ENCODE measurements around the gene INPP5K. TPM values are rescaled to one million over a fixed set of nuclear protein-coding genes. Genes with fewer than 3 reads are reported as not detected.

The INPP5K gene
- total RNA-seq, 1 donor from 2014 or later: 31.6 TPM

DNA sequence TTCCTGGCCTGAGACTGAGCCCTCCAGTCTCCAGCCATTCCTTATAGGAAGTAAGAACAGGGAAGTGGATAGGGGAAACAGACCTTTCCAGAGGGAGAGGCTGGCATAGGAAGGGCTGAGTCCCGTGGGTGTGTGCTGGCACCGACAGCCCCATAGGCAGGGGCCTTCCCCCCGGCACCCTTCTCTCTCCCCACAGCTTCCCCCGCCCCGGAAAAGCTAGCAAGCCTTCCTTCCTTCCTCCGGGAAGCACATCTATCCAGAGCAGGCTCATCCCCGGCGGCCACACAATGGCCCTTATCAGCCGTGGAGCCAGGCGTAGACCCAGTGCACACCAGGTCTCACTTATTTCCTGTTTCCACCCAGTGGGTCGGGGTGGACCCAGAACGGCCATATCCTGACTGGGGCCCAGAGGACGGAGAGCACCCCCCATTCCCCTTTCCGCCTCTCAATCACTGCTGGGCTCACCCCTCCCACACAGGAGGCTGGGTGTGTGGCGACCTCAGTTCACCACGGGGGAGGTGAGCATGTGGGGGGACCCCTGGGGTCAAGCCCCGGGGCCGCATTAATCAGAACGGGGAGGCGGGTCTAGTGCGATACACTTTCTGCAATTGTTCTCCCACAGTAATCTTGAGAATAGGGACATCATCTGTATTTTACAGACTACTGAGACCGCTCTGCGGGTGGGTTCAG, 23.0 kb downstream of the INPP5K start:
- FAIRE-seq (no peak), DNase-seq (ENCODE audit: low read depth) (no peak)
- no peak overlapping the region for H3K4me3 ChIP-seq (ENCODE audit: low read depth, low read length)

DNA sequence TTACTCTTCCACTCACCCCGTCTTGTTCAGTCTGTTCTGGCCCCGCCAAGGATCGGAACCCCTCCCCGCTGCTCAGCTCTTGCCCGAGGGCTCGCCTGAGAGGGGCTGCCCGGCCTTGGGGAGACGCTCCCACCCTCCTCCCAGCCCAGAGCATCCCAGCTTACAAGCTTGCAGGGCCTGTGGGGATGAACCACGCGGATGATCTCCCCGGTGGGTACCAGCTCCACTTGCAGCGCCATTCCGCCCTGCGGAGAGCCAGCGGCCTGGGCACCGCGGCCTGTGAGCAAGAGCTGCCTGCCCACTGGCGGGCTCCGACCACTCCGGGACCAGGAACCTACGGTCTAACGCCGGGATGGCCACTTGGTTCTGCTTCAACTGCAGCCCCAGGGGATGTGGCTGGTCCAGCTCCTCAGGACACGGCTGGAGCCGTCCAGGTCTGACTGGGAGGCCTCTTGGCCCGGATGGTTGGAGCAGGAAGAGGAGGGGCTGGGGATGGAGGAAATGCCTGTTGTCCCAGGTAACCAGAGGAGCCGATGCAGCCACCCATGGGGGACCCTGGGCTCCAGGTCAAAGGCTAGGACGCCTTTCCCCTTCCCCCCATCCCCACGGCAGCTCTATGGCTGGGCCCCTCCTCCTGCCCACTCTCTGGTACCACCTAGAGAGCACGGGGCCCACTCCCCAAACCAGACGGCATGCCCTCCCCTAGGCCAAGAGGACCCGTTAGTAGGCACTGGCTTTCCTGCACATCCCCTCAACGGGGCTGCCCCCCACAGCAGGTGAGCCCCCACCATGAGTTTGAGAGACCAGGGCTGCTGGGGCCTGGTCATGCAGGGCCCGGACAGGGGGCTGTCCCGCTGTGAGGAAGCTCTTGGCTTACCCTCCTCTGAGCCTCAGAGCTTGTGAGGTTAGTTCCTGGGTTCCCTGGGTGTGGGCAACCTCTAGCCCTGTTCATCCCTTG, 23.9 kb downstream of the INPP5K start, which contains the start of gene MYO1C:
TSS of gene MYO1C (minus strand) at position 438 of the 958 bp plus-strand sequence. CDS start at position 239, 199 bp downstream.
- DNase-seq (ENCODE audit: low read depth) (no peak), FAIRE-seq (no peak)
- H3K36me3 ChIP-seq (ENCODE audit: control insufficient read depth, insufficient read depth, low read length): peaks cover 7% of the 10 kb centered on the region
- TF ChIP-seq, protein P1, sequence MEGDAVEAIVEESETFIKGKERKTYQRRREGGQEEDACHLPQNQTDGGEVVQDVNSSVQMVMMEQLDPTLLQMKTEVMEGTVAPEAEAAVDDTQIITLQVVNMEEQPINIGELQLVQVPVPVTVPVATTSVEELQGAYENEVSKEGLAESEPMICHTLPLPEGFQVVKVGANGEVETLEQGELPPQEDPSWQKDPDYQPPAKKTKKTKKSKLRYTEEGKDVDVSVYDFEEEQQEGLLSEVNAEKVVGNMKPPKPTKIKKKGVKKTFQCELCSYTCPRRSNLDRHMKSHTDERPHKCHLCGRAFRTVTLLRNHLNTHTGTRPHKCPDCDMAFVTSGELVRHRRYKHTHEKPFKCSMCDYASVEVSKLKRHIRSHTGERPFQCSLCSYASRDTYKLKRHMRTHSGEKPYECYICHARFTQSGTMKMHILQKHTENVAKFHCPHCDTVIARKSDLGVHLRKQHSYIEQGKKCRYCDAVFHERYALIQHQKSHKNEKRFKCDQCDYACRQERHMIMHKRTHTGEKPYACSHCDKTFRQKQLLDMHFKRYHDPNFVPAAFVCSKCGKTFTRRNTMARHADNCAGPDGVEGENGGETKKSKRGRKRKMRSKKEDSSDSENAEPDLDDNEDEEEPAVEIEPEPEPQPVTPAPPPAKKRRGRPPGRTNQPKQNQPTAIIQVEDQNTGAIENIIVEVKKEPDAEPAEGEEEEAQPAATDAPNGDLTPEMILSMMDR (IDR thresholded peaks at IDR 0.05; ENCODE audit: insufficient read depth, low read length, severe bottlenecking): no peak
- H3K27me3 ChIP-seq (ENCODE audit: control insufficient read depth, insufficient read depth, low read length): no peaks in the 10 kb centered on the region
- H3K4me3 ChIP-seq (ENCODE audit: low read depth, low read length): peak within 1 kb of the TSS; percentile 91

More for the DNA sequence above, 23.0 kb downstream of the INPP5K start:
- Histone ChIP-seq H3K27me3 (ENCODE audit: control insufficient read depth, insufficient read depth, low read length) (no peaks in the 10 kb centered on the region), H3K36me3 (ENCODE audit: control insufficient read depth, insufficient read depth, low read length) (peaks cover 9% of the 10 kb centered on the region)
- TF ChIP-seq, protein P1 (IDR thresholded peaks at IDR 0.05; ENCODE audit: insufficient read depth, low read length, severe bottlenecking): no peak

DNA sequence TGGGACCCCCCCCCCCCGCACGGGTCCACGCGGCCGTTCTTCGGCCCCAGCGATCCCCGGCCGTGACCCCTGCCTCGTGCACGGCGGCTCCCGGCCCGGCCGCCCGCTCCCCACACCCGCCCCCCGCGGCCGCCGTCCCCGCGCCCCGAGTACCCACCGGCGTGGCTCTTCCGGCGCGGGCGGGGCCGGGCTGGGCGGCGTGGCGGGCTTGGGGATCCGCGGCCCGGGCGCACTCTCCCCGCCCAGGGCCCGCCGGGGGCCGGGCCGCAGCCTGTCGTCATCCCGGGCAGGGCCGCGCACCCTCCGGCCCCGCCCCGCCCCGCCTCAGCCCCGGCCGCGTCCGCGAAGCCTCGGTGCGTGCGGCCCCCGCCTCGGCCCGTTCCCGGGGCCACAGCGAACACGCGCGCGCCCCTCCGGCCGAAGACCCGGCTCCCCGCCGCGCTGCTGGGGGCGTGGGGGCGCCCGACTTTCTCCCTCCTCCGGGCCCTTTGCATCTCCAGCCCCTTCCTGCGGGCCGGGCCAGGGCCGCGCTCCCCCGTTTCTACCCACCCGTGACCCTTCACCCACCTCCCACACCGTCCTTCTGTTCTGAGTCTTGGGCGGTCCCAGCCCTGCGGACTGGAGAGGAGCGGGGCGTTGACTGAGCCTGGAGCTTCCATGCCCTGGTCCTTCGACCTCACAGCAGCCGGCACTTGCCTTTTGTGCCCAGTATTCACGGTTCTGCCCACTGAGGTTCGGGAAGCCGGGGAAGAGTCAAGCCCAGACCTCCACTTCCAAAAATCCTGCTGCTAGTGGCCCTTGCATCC, 24.8 kb downstream of the INPP5K start:
- peaks cover 7% of the 10 kb centered on the region for H3K36me3 ChIP-seq (ENCODE audit: control insufficient read depth, insufficient read depth, low read length)
- no peaks in the 10 kb centered on the region for H3K27me3 ChIP-seq (ENCODE audit: control insufficient read depth, insufficient read depth, low read length)
- H3K4me3 ChIP-seq (ENCODE audit: low read depth, low read length): peak overlapping the region; percentile 91
- TF ChIP-seq, protein P1 (IDR thresholded peaks at IDR 0.05; ENCODE audit: insufficient read depth, low read length, severe bottlenecking): no peak
- DNase-seq (ENCODE audit: low read depth) (no peak), FAIRE-seq (no peak)

DNA sequence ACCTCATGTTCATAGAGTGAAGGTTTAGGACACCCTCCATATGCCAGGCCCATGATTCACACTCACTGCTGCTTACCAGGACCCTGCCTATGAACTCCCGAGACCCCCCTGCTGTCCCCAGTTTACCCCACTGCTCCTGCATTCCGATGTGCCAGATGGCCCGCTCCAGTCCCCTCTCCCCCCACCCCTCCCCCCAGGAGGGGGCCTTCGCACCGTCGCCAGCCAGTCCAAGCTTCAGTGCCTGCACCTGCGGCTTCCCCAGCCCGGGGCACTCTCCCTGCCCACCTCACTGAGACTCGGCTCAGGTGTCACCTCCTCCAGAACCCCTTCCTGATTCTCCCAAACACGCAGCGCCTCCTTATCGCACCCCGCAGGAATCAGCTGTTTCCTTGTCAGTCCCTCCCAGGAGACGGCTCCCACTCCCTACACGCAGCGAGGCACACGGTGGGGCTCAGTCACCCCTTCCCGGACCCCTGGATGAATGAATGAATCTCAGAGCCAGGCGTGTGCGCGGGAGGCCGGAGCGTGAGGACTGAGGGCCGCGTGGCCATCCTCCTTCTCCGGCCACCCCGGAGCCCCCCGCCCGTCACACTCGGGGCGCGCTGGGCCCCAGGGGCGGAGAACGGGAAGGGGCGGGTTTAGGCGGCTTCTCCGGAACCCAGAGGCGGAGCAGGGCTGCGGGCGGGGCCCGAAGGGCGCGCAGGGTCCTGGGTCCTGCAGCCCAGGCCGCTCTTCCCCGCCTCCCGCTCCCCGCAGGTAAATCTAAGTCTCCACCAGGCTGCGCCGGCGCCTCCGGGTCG, 25.6 kb downstream of the INPP5K start:
- H3K4me3 ChIP-seq (ENCODE audit: low read depth, low read length): peak overlapping the region; percentile 91
- H3K27me3 ChIP-seq (ENCODE audit: control insufficient read depth, insufficient read depth, low read length): no peaks in the 10 kb centered on the region
- DNase-seq (ENCODE audit: low read depth) (peak; percentile 30), FAIRE-seq (no peak)
- peaks cover 2% of the 10 kb centered on the region for H3K36me3 ChIP-seq (ENCODE audit: control insufficient read depth, insufficient read depth, low read length)
- TF ChIP-seq, protein P1 (IDR thresholded peaks at IDR 0.05; ENCODE audit: insufficient read depth, low read length, severe bottlenecking): no peak

DNA sequence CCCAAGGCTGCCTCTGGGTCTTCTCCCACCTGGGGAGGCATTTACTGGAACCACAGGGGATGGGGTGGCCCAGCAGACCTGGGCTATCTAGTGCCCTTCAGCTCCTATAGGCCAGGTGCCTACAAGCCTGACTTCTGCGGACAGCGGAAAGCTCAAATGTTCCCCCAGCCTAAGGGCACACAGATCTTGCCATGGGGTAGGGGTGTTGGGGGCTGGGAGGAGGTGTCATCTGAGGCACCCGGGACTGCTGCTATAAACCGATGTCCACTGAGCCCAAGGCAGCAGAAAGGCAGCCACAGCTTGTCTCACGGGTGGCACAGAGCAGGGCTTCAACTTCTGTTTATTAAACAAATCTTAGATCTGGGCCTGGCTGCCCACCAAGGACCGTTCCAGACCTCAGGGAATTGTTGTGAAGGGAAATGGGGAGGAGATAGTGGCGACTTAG, 27.6 kb downstream of the INPP5K start:
- DNase-seq (ENCODE audit: low read depth): no peak
- peaks cover 4% of the 10 kb centered on the region for H3K36me3 ChIP-seq (ENCODE audit: control insufficient read depth, insufficient read depth, low read length)
- H3K27me3 ChIP-seq (ENCODE audit: control insufficient read depth, insufficient read depth, low read length): no peaks in the 10 kb centered on the region
- TF ChIP-seq, protein P1 (IDR thresholded peaks at IDR 0.05; ENCODE audit: insufficient read depth, low read length, severe bottlenecking): no peak
- FAIRE-seq: no peak
- no peak overlapping the region for H3K4me3 ChIP-seq (ENCODE audit: low read depth, low read length)

Measured in bronchial epithelial cell (primary cell).